ENCODE measurements around the gene ENTPD2. TPM values are rescaled to one million over a fixed set of nuclear protein-coding genes. Genes with fewer than 3 reads are reported as not detected.

ENTPD2 gene
- not detected for polyA plus RNA-seq (2012; ENCODE audit: insufficient read depth, insufficient read length)

- no peak within 1 kb of the TSS for H3K4me3 ChIP-seq (ENCODE audit: low read length)
- no peak for DNase-seq (ENCODE audit: low read depth, low spot score)
These were observed at the start of gene ENTPD2 for GRCh38 chr9:137053944-137054931. ENTPD2 (minus strand) TSS chr9:137054061; CDS start chr9:137053997, 64 bp downstream.

GRCh38 chr9:137103206-137103999, 49.5 kb upstream of the ENTPD2 start:
- no peak for DNase-seq (ENCODE audit: low read depth, low spot score)
- H3K4me3 ChIP-seq (ENCODE audit: low read length) = no peak overlapping the region

- no peak overlapping the region for H3K4me3 ChIP-seq (ENCODE audit: low read length)
- DNase-seq (ENCODE audit: low read depth, low spot score) = no peak
These were observed 45.4 kb upstream of the ENTPD2 start for GRCh38 chr9:137099231-137099630.

- DNase-seq (ENCODE audit: low read depth, low spot score) = no peak
- no peak overlapping the region for H3K4me3 ChIP-seq (ENCODE audit: low read length)
These were observed 44.1 kb upstream of the ENTPD2 start for GRCh38 chr9:137097761-137098462.

- no peak overlapping the region for H3K4me3 ChIP-seq (ENCODE audit: low read length)
- no peak for DNase-seq (ENCODE audit: low read depth, low spot score)
These were observed 43.1 kb upstream of the ENTPD2 start for GRCh38 chr9:137096785-137097546.

- DNase-seq (ENCODE audit: low read depth, low spot score) = peak; percentile 91
- H3K4me3 ChIP-seq (ENCODE audit: low read length) = peak overlapping the region; percentile 51
These were observed 42.0 kb upstream of the ENTPD2 start for GRCh38 chr9:137095664-137096517.

- DNase-seq (ENCODE audit: low read depth, low spot score) = no peak
- no peak overlapping the region for H3K4me3 ChIP-seq (ENCODE audit: low read length)
These were observed 35.5 kb upstream of the ENTPD2 start for GRCh38 chr9:137089232-137089947.

GRCh38 chr9:137088121-137088520, 34.3 kb upstream of the ENTPD2 start:
- DNase-seq (ENCODE audit: low read depth, low spot score) = no peak
- H3K4me3 ChIP-seq (ENCODE audit: low read length) = no peak overlapping the region

GRCh38 chr9:137087409-137087925, 33.6 kb upstream of the ENTPD2 start:
- H3K4me3 ChIP-seq (ENCODE audit: low read length) = peak overlapping the region; percentile 72
- DNase-seq (ENCODE audit: low read depth, low spot score) = no peak

GRCh38 chr9:137086531-137087408, 32.9 kb upstream of the ENTPD2 start, which contains the start of gene MAN1B1:
MAN1B1 (plus strand) TSS chr9:137086985; CDS start chr9:137087000, 15 bp downstream.
- peak; percentile 98 for DNase-seq (ENCODE audit: low read depth, low spot score)
- peak within 1 kb of the TSS; percentile 72 for H3K4me3 ChIP-seq (ENCODE audit: low read length)

- DNase-seq (ENCODE audit: low read depth, low spot score) = no peak
- peak overlapping the region; percentile 72 for H3K4me3 ChIP-seq (ENCODE audit: low read length)
These were observed 32.2 kb upstream of the ENTPD2 start for GRCh38 chr9:137085920-137086530.

GRCh38 chr9:137084526-137084925, 30.7 kb upstream of the ENTPD2 start:
- no peak for DNase-seq (ENCODE audit: low read depth, low spot score)

GRCh38 chr9:137083394-137084004, 29.6 kb upstream of the ENTPD2 start:
- no peak for DNase-seq (ENCODE audit: low read depth, low spot score)
- no peak overlapping the region for H3K4me3 ChIP-seq (ENCODE audit: low read length)

More at GRCh38 chr9:137084526-137084925, 30.7 kb upstream of the ENTPD2 start:
- no peak overlapping the region for H3K4me3 ChIP-seq (ENCODE audit: low read length)

- no peak overlapping the region for H3K4me3 ChIP-seq (ENCODE audit: low read length)
- DNase-seq (ENCODE audit: low read depth, low spot score) = no peak
These were observed 29.0 kb upstream of the ENTPD2 start for GRCh38 chr9:137082925-137083290.
